Loucy (cell line): ENCODE measurements around the gene CPEB1.
"Not testable (repeated sequence)": the region's sequence is repeated elsewhere in the genome, so short reads cannot be mapped to it uniquely, and the experiment has no call there.

Source experiments
- H2AFZ ChIP-seq: fragments of 200-600 bp; sonication (generic); 2 replicates; pipeline ENCODE4 v1.6.0; 2016; ENCODE audit warnings: antibody characterized with exemption, mild to moderate bottlenecking, low read length, moderate library complexity
- H3F3A ChIP-seq: fragments of 200-600 bp; 2 replicates; pipeline ENCODE4 v1.6.0; 2016; ENCODE audit warnings: antibody characterized with exemption, low read depth, mild to moderate bottlenecking
- H3K27me3 ChIP-seq: fragments of 200-600 bp; sonication (generic); 2 replicates; pipeline ENCODE4 v1.6.1; 2014; ENCODE audit warnings: low read length, mild to moderate bottlenecking; ENCODE audit not compliant: insufficient read depth, poor library complexity, severe bottlenecking
- H3K36me3 ChIP-seq: fragments of 200-600 bp; sonication (generic); 2 replicates; pipeline ENCODE4 v1.6.1; 2016; ENCODE audit warnings: low read length; ENCODE audit not compliant: insufficient read depth
- H3K4me1 ChIP-seq: fragments of 200-600 bp; sonication (generic); 2 replicates; pipeline ENCODE4 v1.5.1; 2014; ENCODE audit warnings: low read length, mild to moderate bottlenecking; ENCODE audit not compliant: insufficient read depth, poor library complexity, severe bottlenecking
- H3K4me2 ChIP-seq: fragments of 200-600 bp; sonication (generic); 2 replicates; pipeline ENCODE4 v1.6.0; 2014; ENCODE audit warnings: antibody characterized with exemption, low read length, low read depth, mild to moderate bottlenecking; ENCODE audit not compliant: poor library complexity, severe bottlenecking
- H3K4me3 ChIP-seq: fragments of 200-600 bp; sonication (generic); 2 replicates; pipeline ENCODE4 v1.5.1; 2014; ENCODE audit warnings: low read length, mild to moderate bottlenecking, mixed read lengths; ENCODE audit not compliant: poor library complexity, severe bottlenecking
- H3K79me2 ChIP-seq: fragments of 200-600 bp; sonication (generic); 2 replicates; pipeline ENCODE4 v1.6.1; 2014; ENCODE audit warnings: low read length; ENCODE audit not compliant: insufficient read depth
- H3K9ac ChIP-seq: fragments of 200-600 bp; sonication (generic); 2 replicates; pipeline ENCODE4 v1.6.0; 2014; ENCODE audit warnings: mild to moderate bottlenecking, low read depth, low read length, moderate library complexity; ENCODE audit not compliant: poor library complexity, severe bottlenecking
- H3K9me2 ChIP-seq: fragments of 200-600 bp; sonication (generic); replicated peaks from 2 replicates; pipeline ENCODE4 v1.6.1; 2016; ENCODE audit warnings: low read depth, low read length, mixed read lengths
- H3K9me3 ChIP-seq: fragments of 200-600 bp; sonication (generic); 2 replicates; pipeline ENCODE4 v1.6.1; 2014; ENCODE audit warnings: mild to moderate bottlenecking, antibody characterized with exemption, low read length, low read depth; ENCODE audit not compliant: insufficient read depth
- H4K20me1 ChIP-seq: fragments of 200-600 bp; sonication (generic); 2 replicates; pipeline ENCODE4 v1.6.0; 2014; ENCODE audit warnings: antibody characterized with exemption, low read length, mild to moderate bottlenecking; ENCODE audit not compliant: insufficient read depth, poor library complexity, severe bottlenecking
- EZH2phosphoT487 ChIP-seq: fragments of 200-600 bp; IDR thresholded peaks from 2 replicates; pipeline ENCODE4 v1.6.1; 2018; ENCODE audit warnings: antibody characterized with exemption, mild to moderate bottlenecking, moderate library complexity, borderline replicate concordance
- TF ChIP-seq, protein P1 (sequence below): fragments of 200-600 bp; sonication (generic); conservative IDR thresholded peaks from 2 replicates; pipeline ENCODE4 v1.5.1; 2014; ENCODE audit warnings: mild to moderate bottlenecking, antibody characterized with exemption, low read length

Gene CPEB1

DNA sequence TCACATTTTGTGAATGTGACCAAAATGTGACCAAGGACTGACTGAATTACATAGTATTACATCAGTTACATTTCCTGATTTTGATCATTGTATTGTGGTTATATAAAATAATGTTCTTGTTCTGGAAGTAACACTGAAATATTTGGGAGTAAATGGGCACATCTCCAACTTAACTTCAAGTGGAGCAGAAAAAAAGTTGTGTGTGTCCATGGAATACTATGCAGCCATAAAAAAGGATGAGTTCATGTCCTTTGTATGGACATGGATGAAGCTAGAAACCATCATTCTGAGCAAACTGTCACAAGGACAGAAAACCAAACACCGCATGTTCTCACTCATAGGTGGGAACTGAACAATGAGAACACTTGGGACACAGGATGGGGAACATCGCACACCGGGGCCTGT is 112.7 kb downstream of the CPEB1 start:
- not testable (repeated sequence) for H3K9me2 ChIP-seq, H2AFZ ChIP-seq, H3K27me3 ChIP-seq, H3K4me2 ChIP-seq, H3K9me3 ChIP-seq, H3K4me3 ChIP-seq, H3F3A ChIP-seq, H3K9ac ChIP-seq
- Histone ChIP-seq H4K20me1 (peaks cover 43% of the 10 kb centered on the region), H3K36me3 (peaks cover 56% of the 10 kb centered on the region; the same call in 1 of the 2 replicates), H3K4me1 (peaks cover 26% of the 10 kb centered on the region), H3K79me2 (peaks cover 43% of the 10 kb centered on the region)

DNA sequence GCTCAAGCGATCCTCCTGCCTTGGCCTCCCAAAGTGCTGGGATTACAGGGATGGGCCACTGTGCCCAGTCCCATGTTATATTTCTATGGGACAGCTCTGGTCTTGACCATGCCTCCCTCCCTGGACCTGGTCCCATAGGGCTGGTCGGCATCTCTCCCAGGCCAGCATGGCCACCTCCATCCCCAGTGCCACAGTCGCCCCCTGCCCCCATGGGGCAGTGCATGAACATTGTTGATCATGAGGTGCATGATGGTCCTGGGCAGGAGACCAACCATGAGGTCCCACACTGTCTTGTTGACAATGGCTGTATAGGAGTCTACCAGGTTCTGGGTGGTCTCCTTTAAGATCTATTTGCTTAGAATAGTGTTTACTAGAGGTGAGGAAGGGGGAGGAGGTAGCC is 113.4 kb downstream of the CPEB1 start:
- H3K79me2 ChIP-seq = peaks cover 36% of the 10 kb centered on the region
- H2AFZ ChIP-seq = no peak overlapping the region
- no peaks in the 10 kb centered on the region for H3K9me3 ChIP-seq
- 0 out of 2 replicates have a peak, but pooled peaks cover 8% of the 10 kb centered on the region for H3F3A ChIP-seq
- no peaks in the 10 kb centered on the region for H3K9me2 ChIP-seq
- peaks cover 25% of the 10 kb centered on the region for H3K4me1 ChIP-seq
- no peak for TF ChIP-seq EZH2phosphoT487
- TF ChIP-seq, protein P1, sequence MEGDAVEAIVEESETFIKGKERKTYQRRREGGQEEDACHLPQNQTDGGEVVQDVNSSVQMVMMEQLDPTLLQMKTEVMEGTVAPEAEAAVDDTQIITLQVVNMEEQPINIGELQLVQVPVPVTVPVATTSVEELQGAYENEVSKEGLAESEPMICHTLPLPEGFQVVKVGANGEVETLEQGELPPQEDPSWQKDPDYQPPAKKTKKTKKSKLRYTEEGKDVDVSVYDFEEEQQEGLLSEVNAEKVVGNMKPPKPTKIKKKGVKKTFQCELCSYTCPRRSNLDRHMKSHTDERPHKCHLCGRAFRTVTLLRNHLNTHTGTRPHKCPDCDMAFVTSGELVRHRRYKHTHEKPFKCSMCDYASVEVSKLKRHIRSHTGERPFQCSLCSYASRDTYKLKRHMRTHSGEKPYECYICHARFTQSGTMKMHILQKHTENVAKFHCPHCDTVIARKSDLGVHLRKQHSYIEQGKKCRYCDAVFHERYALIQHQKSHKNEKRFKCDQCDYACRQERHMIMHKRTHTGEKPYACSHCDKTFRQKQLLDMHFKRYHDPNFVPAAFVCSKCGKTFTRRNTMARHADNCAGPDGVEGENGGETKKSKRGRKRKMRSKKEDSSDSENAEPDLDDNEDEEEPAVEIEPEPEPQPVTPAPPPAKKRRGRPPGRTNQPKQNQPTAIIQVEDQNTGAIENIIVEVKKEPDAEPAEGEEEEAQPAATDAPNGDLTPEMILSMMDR = no peak
- H3K4me3 ChIP-seq = no peak overlapping the region
- no peak overlapping the region for H3K9ac ChIP-seq
- H3K4me2 ChIP-seq = no peak overlapping the region
- H3K36me3 ChIP-seq = peaks cover 55% of the 10 kb centered on the region; the same call in 1 of the 2 replicates
- peaks cover 36% of the 10 kb centered on the region for H4K20me1 ChIP-seq
- no peaks in the 10 kb centered on the region for H3K27me3 ChIP-seq

DNA sequence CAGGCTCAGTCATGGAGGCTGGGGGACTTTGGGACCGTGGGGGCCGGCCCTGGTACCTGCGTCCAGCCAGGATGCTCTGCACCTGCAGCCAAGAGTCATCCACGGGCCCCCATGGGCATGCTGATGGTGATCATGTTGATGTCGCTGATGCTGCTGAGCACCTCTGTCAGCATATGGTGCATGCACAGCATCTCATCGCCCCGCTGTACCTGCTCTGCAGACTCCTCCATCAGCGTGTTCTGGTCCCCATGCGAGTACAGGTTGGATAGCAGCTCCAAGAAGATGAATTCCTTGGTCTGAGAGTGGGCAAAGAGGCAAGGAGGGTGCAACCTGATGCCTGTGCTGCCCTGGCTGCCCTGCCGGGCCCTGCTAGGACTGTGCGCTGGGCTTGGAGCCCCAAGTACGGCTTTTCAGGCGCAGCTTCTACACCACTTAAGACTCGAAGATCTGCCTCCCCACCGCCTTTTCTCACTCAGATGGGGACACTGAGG is 114.1 kb downstream of the CPEB1 start:
- TF ChIP-seq EZH2phosphoT487 = no peak
- TF ChIP-seq, protein P1 = no peak
- peaks cover 29% of the 10 kb centered on the region for H3K79me2 ChIP-seq
- H4K20me1 ChIP-seq = peaks cover 29% of the 10 kb centered on the region
- H3K4me2 ChIP-seq = no peak overlapping the region
- H3K4me3 ChIP-seq = no peak overlapping the region
- H3K9me2 ChIP-seq = no peaks in the 10 kb centered on the region
- H3K4me1 ChIP-seq = peaks cover 17% of the 10 kb centered on the region
- no peaks in the 10 kb centered on the region for H3K9me3 ChIP-seq
- peaks cover 48% of the 10 kb centered on the region; the same call in 1 of the 2 replicates for H3K36me3 ChIP-seq
- H3K27me3 ChIP-seq = no peaks in the 10 kb centered on the region
- H3F3A ChIP-seq = 0 out of 2 replicates have a peak, but pooled peaks cover 8% of the 10 kb centered on the region
- no peak overlapping the region for H2AFZ ChIP-seq
- H3K9ac ChIP-seq = no peak overlapping the region

DNA sequence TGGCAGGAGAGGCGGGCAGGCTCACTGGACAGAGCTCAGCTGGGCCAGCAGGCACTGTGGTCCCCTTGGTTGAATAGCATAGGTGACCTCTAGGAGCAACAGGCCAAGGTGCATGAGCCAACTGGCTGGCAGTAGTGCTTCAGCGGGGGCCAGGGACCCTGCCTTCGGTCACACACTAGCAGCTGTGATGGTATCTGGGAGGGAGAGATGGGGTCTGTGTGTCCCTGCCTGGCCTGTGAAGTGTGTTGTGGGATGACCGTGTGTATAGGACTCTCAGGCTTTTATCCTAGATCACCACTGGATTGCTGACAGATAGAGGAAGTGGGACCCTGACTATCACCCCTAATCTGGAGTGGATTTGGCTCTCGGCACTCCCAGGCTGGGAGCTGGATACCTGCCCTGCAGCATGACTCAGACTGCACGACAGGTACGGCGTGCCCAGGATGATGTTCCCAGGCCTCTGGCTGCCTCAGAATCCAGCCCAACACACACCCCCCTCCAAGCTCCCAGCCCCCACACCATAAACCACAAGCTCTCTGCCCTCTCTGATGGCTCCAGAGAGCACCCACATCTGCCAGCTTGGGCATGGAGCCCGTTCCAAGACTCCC is 114.7 kb downstream of the CPEB1 start:
- peaks cover 23% of the 10 kb centered on the region for H3K79me2 ChIP-seq
- H3K4me3 ChIP-seq = no peak overlapping the region
- H2AFZ ChIP-seq = no peak overlapping the region
- peaks cover 42% of the 10 kb centered on the region; the same call in 1 of the 2 replicates for H3K36me3 ChIP-seq
- no peaks in the 10 kb centered on the region for H3K9me3 ChIP-seq
- peaks cover 23% of the 10 kb centered on the region for H4K20me1 ChIP-seq
- H3K27me3 ChIP-seq = no peaks in the 10 kb centered on the region
- H3F3A ChIP-seq = 0 out of 2 replicates have a peak, but pooled peaks cover 8% of the 10 kb centered on the region
- H3K9me2 ChIP-seq = no peaks in the 10 kb centered on the region
- H3K9ac ChIP-seq = no peak overlapping the region
- TF ChIP-seq, protein P1 = no peak
- no peak for TF ChIP-seq EZH2phosphoT487
- H3K4me2 ChIP-seq = no peak overlapping the region
- H3K4me1 ChIP-seq = peaks cover 11% of the 10 kb centered on the region
